Activated CD4-positive, alpha-beta T cell treated with anti-CD3 and anti-CD28 coated beads, Interleukin-2, amount 10 ng/mL, durations not matched to agents 24 days and 14 days (primary cell): ENCODE measurements around the gene ITGA5. TPM values are rescaled to one million over a fixed set of nuclear protein-coding genes. Genes with fewer than 3 reads are reported as not detected.

Source experiments
- DNase-seq: peaks from one replicate; pipeline ENCODE4 v3.0.0; 2022
- H3K27ac Mint-ChIP-seq: one replicate; pipeline ENCODE4 v1.8.0; 2022; ENCODE audit warnings: mild to moderate bottlenecking, mixed read lengths
- H3K27me3 Mint-ChIP-seq: one replicate; pipeline ENCODE4 v1.8.0; 2022; ENCODE audit warnings: mixed read lengths
- H3K36me3 Mint-ChIP-seq: one replicate; pipeline ENCODE4 v1.8.0; 2022; ENCODE audit warnings: low read depth, mild to moderate bottlenecking, mixed read lengths
- H3K4me1 Mint-ChIP-seq: one replicate; pipeline ENCODE4 v1.8.0; 2021; ENCODE audit warnings: mixed read lengths
- H3K4me3 Mint-ChIP-seq: one replicate; pipeline ENCODE4 v1.8.0; 2022; ENCODE audit warnings: mild to moderate bottlenecking, moderate library complexity, mixed read lengths
- H3K9me3 Mint-ChIP-seq: one replicate; pipeline ENCODE4 v1.8.0; 2021; ENCODE audit warnings: mixed read lengths
- intact Hi-C: fragments of 100-400 bp; cut with micrococcal nuclease; formaldehyde crosslinking; loops from one replicate; pipeline ENCODE4 v1.15.1; 2023
- total RNA-seq: library from RNA; stranded (reverse); gene quantifications from 2 replicates; pipeline ENCODE4 v1.2.3, GENCODE V29; 2022

The ITGA5 gene
- total RNA-seq, 1 donor from 2014 or later, result 48.0 TPM

DNA sequence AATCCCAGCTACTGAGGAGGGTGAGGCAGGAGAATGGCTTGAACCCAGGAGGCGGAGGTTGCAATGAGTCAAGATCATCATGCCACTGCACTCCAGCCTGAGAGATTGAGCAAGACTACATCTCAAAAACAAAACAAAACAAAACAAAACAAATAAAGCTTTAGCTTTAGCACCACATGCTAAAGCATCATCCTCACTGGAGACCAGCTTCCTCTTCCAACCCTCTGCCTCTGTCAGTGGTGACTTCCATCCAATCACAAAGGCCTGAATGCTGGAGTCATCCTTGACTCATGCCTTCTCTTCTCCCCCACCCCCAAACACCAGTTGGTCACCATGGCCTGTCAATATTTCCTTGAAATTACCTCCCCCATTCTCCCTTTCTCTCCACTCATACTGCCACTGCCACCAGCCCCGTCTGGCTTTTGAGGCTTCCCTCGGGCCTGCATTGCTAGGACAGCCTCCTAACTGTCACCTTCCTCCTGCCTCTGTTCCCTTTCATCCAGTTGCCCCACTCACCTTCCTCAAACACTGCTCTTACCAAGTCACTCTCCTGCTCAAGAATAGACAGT, 35.9 kb downstream of the ITGA5 start:
- intact Hi-C loops, result no loop called here
- DNase-seq, result no peak
- Mint-ChIP-seq H3K27me3 (peaks cover 3% of the 10 kb centered on the region), H3K36me3 (no peaks in the 10 kb centered on the region), H3K9me3 (no peaks in the 10 kb centered on the region), H3K4me3 (no peak overlapping the region), H3K27ac (peak overlapping the region; percentile 1), H3K4me1 (peaks cover 20% of the 10 kb centered on the region)

DNA sequence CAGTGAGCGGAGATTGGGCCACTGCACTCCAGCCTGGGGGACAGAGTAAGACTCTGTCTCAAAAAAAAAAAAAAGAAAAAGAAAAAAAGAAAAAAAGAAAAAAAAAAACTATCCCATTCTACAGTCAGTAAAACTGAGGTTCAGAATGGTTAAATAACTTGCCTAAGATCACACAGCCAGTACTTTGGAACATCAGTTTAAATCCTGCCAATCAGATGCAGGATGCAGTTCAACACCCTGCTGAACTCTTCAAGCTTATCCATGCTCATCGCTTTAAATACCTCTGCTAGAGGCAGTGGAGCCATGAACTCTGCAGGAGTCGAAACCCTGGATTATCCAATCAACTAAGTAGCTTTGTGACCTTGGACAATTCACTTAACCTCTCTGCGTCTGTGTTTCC, 37.9 kb downstream of the ITGA5 start:
- intact Hi-C loops, result no loop called here
- H3K36me3 Mint-ChIP-seq, result no peaks in the 10 kb centered on the region
- peaks cover 20% of the 10 kb centered on the region for H3K4me1 Mint-ChIP-seq
- H3K4me3 Mint-ChIP-seq, result no peak overlapping the region
- no peaks in the 10 kb centered on the region for H3K9me3 Mint-ChIP-seq
- no peak for DNase-seq
- no peak overlapping the region for H3K27ac Mint-ChIP-seq
- H3K27me3 Mint-ChIP-seq, result peaks cover 8% of the 10 kb centered on the region

- H3K4me3 Mint-ChIP-seq, result peak overlapping the region; percentile 75
- H3K9me3 Mint-ChIP-seq, result no peaks in the 10 kb centered on the region
- H3K27ac Mint-ChIP-seq, result peak overlapping the region; percentile 34
- no peaks in the 10 kb centered on the region for H3K36me3 Mint-ChIP-seq
- peaks cover 8% of the 10 kb centered on the region for H3K27me3 Mint-ChIP-seq
- peak; percentile 97 for DNase-seq
- intact Hi-C loops, result loop anchor here (2.0 kb wide), 1 partner anchor 19 kb away; no protein-coding TSS in a partner anchor
- peaks cover 20% of the 10 kb centered on the region for H3K4me1 Mint-ChIP-seq
Observed at GRCh38 chr12:54379398-54380201, 39.5 kb downstream of the ITGA5 start.

- peak; percentile 84 for DNase-seq
- H3K4me3 Mint-ChIP-seq, result peak overlapping the region; percentile 75
- peaks cover 24% of the 10 kb centered on the region for H3K4me1 Mint-ChIP-seq
- intact Hi-C loops, result loop anchor here (2.0 kb wide), 1 partner anchor 20 kb away; no protein-coding TSS in a partner anchor
- H3K9me3 Mint-ChIP-seq, result no peaks in the 10 kb centered on the region
- peaks cover 8% of the 10 kb centered on the region for H3K27me3 Mint-ChIP-seq
- H3K36me3 Mint-ChIP-seq, result no peaks in the 10 kb centered on the region
- H3K27ac Mint-ChIP-seq, result no peak overlapping the region
Observed at GRCh38 chr12:54378796-54379397, 40.2 kb downstream of the ITGA5 start.

GRCh38 chr12:54377797-54378515, 41.1 kb downstream of the ITGA5 start:
- Mint-ChIP-seq H3K4me3 (peak overlapping the region; percentile 66), H3K9me3 (no peaks in the 10 kb centered on the region), H3K27me3 (peaks cover 8% of the 10 kb centered on the region), H3K4me1 (peaks cover 27% of the 10 kb centered on the region), H3K36me3 (no peaks in the 10 kb centered on the region), H3K27ac (no peak overlapping the region)
- DNase-seq, result no peak
- intact Hi-C loops, result loop anchor here (2.0 kb wide), 1 partner anchor 21 kb away; no protein-coding TSS in a partner anchor

DNA sequence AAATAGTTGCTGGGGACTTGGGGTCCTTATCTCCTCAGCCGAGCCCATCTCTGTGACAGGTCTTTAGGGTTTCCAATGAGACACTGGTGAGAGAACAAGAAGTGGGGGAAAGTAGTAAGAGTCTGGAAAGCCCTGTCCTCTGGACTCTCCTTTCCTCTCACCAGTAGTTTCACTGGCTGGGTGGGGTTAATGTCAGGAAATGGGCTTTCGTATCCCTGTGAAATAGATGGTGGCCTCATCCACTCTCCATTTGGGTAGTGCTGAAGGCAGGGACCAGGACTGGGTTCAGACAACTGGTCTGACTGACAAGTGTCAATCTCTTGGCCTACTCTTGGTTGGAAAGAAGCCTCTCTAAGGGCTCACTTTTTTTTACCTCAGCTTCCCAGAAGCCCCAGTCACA, 42.1 kb downstream of the ITGA5 start:
- Mint-ChIP-seq H3K36me3 (no peaks in the 10 kb centered on the region), H3K27ac (no peak overlapping the region)
- intact Hi-C loops, result no loop called here

GRCh38 chr12:54376596-54376995, 42.5 kb downstream of the ITGA5 start:
- H3K36me3 Mint-ChIP-seq, result no peaks in the 10 kb centered on the region
- DNase-seq, result no peak
- no peak overlapping the region for H3K27ac Mint-ChIP-seq
- H3K4me3 Mint-ChIP-seq, result no peak overlapping the region
- intact Hi-C loops, result no loop called here
- peaks cover 32% of the 10 kb centered on the region for H3K4me1 Mint-ChIP-seq
- H3K27me3 Mint-ChIP-seq, result peaks cover 8% of the 10 kb centered on the region
- no peaks in the 10 kb centered on the region for H3K9me3 Mint-ChIP-seq

More for the DNA sequence above, 42.1 kb downstream of the ITGA5 start:
- Mint-ChIP-seq H3K4me1 (peaks cover 28% of the 10 kb centered on the region), H3K9me3 (no peaks in the 10 kb centered on the region), H3K4me3 (no peak overlapping the region), H3K27me3 (peaks cover 8% of the 10 kb centered on the region)
- DNase-seq, result no peak

DNA sequence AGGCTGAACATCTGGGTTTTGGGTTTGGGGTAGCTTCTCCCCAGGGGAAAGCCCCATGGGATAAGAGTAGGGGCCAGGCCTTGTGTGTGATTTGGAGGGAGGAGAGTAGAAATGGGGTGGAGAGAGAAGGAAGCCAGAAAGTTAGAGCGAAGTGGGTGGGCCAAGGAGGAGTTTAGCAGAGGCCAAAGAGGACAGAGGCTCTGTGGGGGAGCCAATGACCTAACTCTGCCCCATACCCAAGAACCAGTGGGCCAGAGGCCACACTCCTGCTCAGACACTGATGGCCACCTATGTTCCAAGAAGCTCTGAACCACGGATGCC, 43.8 kb downstream of the ITGA5 start:
- Mint-ChIP-seq H3K27ac (no peak overlapping the region), H3K27me3 (peaks cover 8% of the 10 kb centered on the region), H3K36me3 (no peaks in the 10 kb centered on the region), H3K4me3 (no peak overlapping the region), H3K9me3 (no peaks in the 10 kb centered on the region), H3K4me1 (peaks cover 32% of the 10 kb centered on the region)
- intact Hi-C loops, result no loop called here
- DNase-seq, result no peak

- H3K36me3 Mint-ChIP-seq, result no peaks in the 10 kb centered on the region
- H3K9me3 Mint-ChIP-seq, result no peaks in the 10 kb centered on the region
- DNase-seq, result no peak
- no peak overlapping the region for H3K27ac Mint-ChIP-seq
- intact Hi-C loops, result no loop called here
- H3K4me1 Mint-ChIP-seq, result peaks cover 30% of the 10 kb centered on the region
- H3K27me3 Mint-ChIP-seq, result peaks cover 8% of the 10 kb centered on the region
- no peak overlapping the region for H3K4me3 Mint-ChIP-seq
Observed at GRCh38 chr12:54374562-54375258, 44.4 kb downstream of the ITGA5 start.

GRCh38 chr12:54373649-54374561, 45.2 kb downstream of the ITGA5 start:
- no peaks in the 10 kb centered on the region for H3K9me3 Mint-ChIP-seq
- no peak for DNase-seq
- peaks cover 8% of the 10 kb centered on the region for H3K27me3 Mint-ChIP-seq
- H3K36me3 Mint-ChIP-seq, result no peaks in the 10 kb centered on the region
- intact Hi-C loops, result no loop called here
- peaks cover 30% of the 10 kb centered on the region for H3K4me1 Mint-ChIP-seq
- no peak overlapping the region for H3K4me3 Mint-ChIP-seq
- no peak overlapping the region for H3K27ac Mint-ChIP-seq

GRCh38 chr12:54372113-54372806, 46.8 kb downstream of the ITGA5 start:
- H3K36me3 Mint-ChIP-seq, result no peaks in the 10 kb centered on the region
- H3K9me3 Mint-ChIP-seq, result no peaks in the 10 kb centered on the region
- no peak overlapping the region for H3K4me3 Mint-ChIP-seq
- H3K27ac Mint-ChIP-seq, result peak overlapping the region; percentile 35
- intact Hi-C loops, result no loop called here
- H3K27me3 Mint-ChIP-seq, result peaks cover 9% of the 10 kb centered on the region
- peaks cover 35% of the 10 kb centered on the region for H3K4me1 Mint-ChIP-seq
- no peak for DNase-seq

DNA sequence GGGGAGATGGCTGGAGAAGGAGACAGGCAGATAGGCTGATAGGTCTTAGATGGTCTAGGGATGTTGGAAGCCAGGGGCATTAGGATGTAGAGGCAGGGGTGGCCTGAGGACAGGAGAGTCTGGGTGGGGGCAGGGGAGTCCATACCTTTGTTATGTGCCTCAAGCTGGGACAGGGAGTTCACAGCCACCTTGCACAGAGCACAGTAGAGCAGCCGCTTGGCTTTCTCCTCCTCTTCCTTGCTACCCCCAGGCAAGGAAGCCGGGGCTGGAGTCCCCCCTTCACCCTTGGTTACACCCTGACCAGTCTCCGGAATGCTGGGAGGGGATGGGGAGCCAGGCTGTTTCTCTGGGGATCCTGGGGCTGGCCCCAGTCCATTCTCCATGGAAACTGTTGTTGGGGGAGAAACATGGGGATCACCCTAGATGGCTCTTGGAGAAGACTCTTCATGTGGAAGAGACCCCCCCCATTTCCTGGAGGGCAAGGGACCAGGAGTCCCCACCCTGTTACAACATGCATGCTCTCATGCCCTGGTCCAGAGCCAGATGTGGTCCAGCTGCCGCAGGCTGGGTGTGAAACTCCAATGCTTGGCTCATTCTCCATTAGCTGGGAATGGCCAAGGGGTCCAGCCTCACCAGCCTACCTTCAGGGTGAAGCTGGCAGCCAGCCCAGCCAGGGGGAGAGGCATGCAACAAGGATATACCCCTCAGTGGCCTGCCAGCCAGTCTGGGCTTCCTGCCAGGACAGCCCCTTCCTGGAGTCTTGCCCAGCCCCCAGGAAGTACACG, 47.5 kb downstream of the ITGA5 start:
- intact Hi-C loops, result no loop called here
- H3K36me3 Mint-ChIP-seq, result no peaks in the 10 kb centered on the region
- H3K27ac Mint-ChIP-seq, result peak overlapping the region; percentile 35
- no peaks in the 10 kb centered on the region for H3K9me3 Mint-ChIP-seq
- peaks cover 34% of the 10 kb centered on the region for H3K4me1 Mint-ChIP-seq
- DNase-seq, result no peak
- H3K27me3 Mint-ChIP-seq, result peaks cover 10% of the 10 kb centered on the region
- H3K4me3 Mint-ChIP-seq, result no peak overlapping the region
